ENCODE results near the gene AGMO.

AGMO gene

DNA sequence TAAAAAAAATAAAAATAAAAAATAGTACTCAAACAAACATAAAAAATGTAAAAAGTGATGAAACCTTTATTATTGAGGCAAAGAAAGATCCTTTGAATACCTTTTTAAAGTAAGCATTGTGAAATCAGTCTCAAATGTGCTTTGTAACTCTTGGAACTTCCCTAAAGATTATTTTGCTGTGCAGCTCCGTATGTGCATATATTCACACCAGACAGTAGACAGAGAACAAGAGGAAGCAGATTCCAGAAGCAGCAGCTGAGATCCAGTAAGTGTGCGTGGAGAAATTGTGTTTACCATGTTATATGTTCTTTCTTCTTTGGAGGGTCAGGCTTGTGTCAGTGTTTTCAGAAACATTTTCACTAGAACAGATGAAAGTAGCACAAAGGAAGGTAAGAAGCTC lies 324.9 kb downstream of the AGMO start:
- no peak for FAIRE-seq
- no peak for TF ChIP-seq POLR2A (IDR thresholded peaks at IDR 0.05; ENCODE audit: low read depth, low read length)

DNA sequence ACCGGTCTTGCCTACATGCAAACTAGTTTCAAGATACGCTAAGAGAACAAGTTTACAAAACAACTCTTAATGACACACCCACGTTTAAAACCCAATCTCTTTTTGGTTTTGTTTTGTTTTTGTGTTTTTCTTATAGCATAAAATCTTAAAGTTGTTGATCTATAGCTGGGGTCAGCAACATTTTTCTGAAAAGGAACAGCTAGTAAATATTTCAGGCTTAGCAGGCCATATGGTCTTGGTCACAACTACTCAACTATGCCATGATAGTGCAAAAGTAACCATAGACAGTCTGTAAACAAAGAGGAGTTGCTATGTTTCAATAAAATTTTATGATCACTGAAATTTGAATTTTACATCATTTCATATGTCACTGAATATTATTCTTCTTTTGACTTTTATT lies 327.4 kb downstream of the AGMO start:
- no peak for DNase-seq (ENCODE audit: insufficient read length, low spot score)
- no peak for TF ChIP-seq POLR2A (IDR thresholded peaks at IDR 0.05; ENCODE audit: low read depth, low read length)
- peak; percentile 62 for FAIRE-seq

More for the DNA sequence above, 324.9 kb downstream of the AGMO start:
- DNase-seq (ENCODE audit: insufficient read length, low spot score) = no peak

DNA sequence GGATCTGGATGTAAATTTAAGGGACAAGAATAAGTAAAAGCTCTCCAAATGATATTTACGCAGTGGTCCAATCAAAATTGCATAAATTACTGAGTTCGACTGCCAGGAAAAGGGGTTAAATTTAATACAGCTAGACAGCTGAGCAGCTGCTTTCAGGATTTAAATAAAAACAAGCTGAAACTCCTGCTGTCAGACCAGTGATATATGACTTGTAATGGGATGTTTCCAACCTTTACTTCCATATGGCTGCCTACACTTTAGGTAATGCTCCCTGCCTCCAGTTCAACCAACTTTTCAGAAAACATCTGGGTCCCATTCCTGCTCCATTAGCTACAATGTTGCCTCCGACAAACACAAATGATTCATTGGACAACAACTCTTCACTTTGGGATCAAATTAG lies 333.0 kb downstream of the AGMO start:
- DNase-seq (ENCODE audit: insufficient read length, low spot score) (no peak), FAIRE-seq (no peak)
- TF ChIP-seq POLR2A (IDR thresholded peaks at IDR 0.05; ENCODE audit: low read depth, low read length) = no peak

DNA sequence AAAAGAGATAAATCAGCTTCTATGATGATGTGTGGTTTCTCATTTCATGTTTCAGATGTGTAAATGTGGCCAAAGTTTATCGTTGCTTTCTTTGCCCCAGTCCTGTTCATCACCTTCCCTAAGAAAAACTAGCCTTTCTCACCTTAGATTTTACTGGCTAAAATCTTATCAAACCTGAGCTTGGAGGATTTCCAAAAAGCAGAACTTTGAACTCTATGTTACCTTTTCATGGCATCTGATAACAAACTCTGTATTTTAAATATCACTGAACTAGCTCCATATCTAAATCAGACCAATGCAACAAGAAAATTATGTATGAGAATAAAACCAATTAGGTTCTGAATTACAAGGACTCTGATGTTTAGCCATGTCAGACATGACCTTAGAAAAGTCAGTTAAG lies 335.8 kb downstream of the AGMO start:
- FAIRE-seq (peak; percentile 91), DNase-seq (ENCODE audit: insufficient read length, low spot score) (no peak)
- TF ChIP-seq POLR2A (IDR thresholded peaks at IDR 0.05; ENCODE audit: low read depth, low read length) = no peak

DNA sequence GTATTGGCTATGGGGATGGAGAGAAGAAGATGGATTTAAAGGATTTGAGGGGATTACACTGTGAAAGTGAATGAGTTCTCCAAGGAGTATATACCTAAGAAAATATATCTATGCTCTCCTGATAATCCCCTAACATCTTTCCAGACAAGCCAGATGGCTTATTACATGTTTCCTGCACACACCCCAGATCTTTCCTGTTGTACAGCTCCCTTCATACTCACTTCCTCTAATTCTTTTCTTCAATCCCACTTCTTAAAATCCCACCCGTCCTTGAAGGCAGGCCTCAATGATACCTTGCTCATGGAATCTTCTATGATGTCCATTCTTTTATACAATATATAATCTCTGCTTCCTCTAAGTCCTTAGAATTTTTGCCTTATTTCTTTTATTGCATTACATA lies 342.1 kb downstream of the AGMO start:
- DNase-seq (ENCODE audit: insufficient read length, low spot score) (no peak), FAIRE-seq (peak; percentile 66)
- no peak for TF ChIP-seq POLR2A (IDR thresholded peaks at IDR 0.05; ENCODE audit: low read depth, low read length)

DNA sequence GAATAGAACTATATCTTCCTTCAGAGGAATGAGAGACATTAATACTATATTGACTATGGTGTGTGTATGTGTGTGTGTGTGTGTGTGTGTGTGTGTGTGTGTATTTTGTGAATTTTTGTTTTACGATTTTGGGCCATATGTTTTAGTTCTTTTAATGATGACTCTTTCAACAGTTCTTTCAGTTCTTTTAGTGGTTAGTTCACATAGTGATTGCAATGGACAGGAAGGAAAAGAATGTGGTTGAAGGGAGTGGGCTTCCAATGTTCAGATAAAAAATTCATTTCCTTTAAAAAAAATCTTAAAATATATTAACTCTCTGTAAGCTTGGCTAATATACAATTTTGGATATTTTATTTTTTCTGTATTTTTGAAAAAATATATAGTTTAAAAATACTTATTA lies 343.6 kb downstream of the AGMO start:
- DNase-seq (ENCODE audit: insufficient read length, low spot score) (no peak), FAIRE-seq (no peak)
- no peak for TF ChIP-seq POLR2A (IDR thresholded peaks at IDR 0.05; ENCODE audit: low read depth, low read length)

DNA sequence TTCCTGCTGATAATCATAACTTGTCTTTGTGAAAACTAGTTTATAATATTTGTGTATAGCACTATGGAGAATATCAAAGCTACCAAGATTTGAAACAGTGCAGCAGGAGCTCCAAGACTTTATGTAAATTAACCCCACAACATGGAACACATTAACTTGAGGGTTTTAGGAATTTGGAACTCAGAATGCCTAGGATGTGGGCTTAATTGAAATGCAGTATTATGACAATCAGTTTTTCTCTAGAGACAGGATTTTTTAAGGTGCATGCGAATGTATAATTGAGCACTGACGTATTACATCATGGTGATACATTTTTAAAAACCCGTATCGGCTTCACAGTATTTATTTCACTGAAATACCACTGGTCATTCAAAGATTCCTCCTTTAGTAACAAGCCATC lies 346.2 kb downstream of the AGMO start:
- no peak for DNase-seq (ENCODE audit: insufficient read length, low spot score)
- TF ChIP-seq POLR2A (IDR thresholded peaks at IDR 0.05; ENCODE audit: low read depth, low read length) = no peak
- FAIRE-seq = no peak

DNA sequence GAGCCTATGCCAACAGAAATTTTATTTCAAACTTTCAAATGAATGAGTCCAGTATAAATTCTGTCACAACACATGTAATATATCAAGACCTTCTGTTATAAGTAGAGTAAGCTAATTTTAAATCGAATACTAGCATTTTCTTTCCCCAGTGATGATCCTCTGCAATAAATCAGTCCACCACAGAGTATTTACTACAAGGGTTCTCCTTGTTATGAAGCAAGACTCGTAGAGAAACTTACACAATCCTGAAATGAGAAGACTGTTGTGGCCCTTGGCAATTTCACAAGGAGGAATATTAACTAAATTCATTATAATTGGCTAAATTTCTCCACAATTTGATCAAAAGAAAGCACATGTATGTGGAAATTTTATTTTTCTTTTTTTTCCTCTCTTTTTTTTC lies 346.8 kb downstream of the AGMO start:
- no peak for TF ChIP-seq POLR2A (IDR thresholded peaks at IDR 0.05; ENCODE audit: low read depth, low read length)
- DNase-seq (ENCODE audit: insufficient read length, low spot score) (no peak), FAIRE-seq (no peak)

DNA sequence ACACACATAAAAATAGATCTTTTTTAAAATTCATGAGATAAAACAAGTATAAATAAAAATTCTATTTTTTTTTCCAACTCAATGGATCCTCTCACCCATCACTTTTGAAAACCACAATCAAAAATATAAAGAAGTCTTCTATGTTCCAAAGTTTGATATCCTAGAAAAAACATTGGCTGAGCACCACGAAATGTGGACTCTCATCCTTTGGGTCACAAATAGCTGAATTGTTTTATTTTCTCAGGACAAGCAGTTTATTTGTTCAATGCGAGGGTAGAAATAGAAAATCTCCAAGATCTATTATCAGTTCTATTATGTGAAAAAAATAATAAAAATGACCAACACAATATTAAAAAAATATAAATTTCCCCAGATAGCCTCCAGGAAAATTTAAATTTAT lies 348.7 kb downstream of the AGMO start:
- no peak for TF ChIP-seq POLR2A (IDR thresholded peaks at IDR 0.05; ENCODE audit: low read depth, low read length)
- FAIRE-seq (no peak), DNase-seq (ENCODE audit: insufficient read length, low spot score) (no peak)

DNA sequence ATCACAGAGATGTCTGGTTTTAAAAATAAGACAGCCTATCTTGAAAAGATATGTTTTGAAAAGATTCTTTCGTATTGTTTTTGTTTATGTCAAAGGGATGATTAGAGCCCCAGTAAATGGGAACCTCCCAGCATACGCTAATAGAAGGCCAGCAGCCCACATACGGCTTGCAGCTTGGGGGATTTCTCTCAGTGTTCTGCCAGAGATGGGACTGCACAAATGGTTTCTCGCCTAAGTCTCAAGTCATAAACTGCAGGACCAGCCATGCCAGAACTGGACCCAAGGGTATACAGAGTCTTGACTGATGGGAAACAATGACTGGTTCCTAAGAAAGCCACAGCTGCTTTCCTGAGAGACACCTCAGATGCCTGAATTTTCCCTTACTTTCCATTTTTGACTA lies 352.4 kb downstream of the AGMO start:
- no peak for FAIRE-seq
- no peak for TF ChIP-seq POLR2A (IDR thresholded peaks at IDR 0.05; ENCODE audit: low read depth, low read length)
- DNase-seq (ENCODE audit: insufficient read length, low spot score) = no peak

DNA sequence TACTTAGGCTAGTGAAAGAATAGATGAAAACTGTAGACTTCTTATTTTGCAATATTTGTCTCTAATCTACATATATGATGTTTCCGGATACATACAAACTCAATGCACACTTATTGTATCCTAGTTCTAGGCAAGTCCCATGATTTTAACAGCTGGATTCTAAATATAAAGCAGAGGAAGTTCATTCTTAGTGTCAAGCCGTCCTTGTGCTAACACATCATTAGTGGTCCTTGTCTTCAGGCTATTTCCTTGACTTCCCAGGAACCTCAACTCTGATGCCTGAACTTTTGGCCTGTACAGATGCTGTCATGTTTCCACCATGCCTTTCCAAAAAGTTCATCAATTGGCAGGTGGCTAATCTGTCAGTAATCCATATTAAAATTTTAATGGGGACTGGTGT lies 357.4 kb downstream of the AGMO start:
- TF ChIP-seq POLR2A (IDR thresholded peaks at IDR 0.05; ENCODE audit: low read depth, low read length) = no peak
- FAIRE-seq = peak; percentile 75
- no peak for DNase-seq (ENCODE audit: insufficient read length, low spot score)

DNA sequence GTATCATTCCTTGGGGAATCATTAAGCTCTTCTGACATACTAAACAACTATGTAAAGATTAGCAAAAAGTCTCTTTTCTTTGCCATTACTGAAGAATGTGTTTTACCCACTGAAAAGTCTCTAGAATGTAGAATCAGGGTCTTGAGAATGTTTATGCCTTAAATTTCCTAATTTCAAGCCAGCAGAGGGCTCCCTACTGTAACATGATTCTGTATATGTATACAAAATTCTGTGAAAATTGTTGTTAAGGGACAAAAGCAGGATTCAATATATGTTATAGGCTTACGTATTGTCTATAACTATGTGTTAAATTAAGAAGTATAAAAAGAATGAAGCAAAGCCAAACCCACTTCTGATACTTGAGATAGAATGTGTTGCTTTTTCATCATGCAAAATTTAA lies 362.3 kb downstream of the AGMO start:
- TF ChIP-seq POLR2A (IDR thresholded peaks at IDR 0.05; ENCODE audit: low read depth, low read length) = no peak
- DNase-seq (ENCODE audit: insufficient read length, low spot score) = no peak
- FAIRE-seq = peak; percentile 36

DNA sequence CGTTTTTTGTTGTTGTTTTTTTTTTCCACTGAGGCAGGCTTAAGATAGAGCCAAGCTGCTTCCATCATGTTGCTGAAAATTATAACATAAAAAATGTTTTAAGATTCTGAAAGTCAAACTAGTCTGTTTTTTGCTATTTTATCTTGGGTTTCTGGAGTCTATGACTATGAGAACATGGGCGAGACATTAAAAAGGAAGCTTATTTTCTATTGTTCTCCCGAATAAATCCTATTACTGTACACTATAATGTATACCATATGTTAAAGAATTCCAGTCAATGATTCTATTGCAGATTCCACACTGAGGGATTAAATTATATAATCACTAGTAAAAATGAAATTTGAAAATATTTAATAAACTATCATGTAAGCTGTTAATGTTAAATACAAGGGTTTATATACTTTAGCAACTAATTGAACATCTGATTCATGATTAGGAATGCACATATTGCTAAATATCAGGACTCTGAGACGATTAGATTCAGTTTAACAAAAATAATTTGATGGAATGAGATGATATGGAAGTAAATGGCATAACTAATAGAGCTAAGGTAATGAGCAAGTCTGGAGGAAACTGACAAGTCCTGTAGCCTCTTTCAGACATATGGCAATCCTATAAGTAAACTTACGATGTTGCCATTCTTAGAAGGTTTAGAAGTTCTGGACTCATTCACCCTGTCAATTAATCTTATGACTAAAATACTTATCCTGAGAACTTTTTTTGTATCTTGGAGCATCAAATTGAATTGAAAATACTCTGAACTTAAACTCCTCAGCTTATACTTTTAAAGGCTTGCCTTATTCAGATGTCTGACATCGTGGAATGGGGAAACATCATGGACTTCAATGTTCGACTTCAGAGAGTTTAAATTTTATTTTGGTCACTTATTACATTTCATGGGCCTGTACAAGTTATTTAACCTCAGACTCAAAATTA lies 364.5 kb downstream of the AGMO start:
- FAIRE-seq (peak; percentile 33), DNase-seq (ENCODE audit: insufficient read length, low spot score) (no peak)

DNA sequence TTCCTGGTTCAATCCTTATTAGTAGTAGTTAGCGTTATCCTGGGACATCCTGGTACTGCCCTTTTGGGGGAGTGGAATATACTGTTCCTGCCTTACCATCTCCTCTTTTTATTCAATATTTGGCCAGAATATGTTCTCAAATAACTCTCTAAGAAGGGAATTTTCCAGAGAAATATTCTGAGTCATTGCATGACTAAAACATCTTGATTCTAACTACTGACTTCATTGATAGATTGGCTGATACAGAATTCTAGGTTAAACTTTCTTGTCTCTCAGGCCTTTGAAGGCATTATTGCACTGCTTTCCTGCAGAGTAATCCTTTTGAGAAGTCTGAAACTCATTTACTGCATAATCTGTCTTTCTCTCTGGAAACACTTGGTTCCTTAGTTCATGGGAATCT lies 383.8 kb downstream of the AGMO start:
- no peak for TF ChIP-seq POLR2A (IDR thresholded peaks at IDR 0.05; ENCODE audit: low read depth, low read length)
- no peak for FAIRE-seq
- no peak for DNase-seq (ENCODE audit: insufficient read length, low spot score)

More for the DNA sequence above, 364.5 kb downstream of the AGMO start:
- TF ChIP-seq POLR2A (IDR thresholded peaks at IDR 0.05; ENCODE audit: low read depth, low read length) = no peak

DNA sequence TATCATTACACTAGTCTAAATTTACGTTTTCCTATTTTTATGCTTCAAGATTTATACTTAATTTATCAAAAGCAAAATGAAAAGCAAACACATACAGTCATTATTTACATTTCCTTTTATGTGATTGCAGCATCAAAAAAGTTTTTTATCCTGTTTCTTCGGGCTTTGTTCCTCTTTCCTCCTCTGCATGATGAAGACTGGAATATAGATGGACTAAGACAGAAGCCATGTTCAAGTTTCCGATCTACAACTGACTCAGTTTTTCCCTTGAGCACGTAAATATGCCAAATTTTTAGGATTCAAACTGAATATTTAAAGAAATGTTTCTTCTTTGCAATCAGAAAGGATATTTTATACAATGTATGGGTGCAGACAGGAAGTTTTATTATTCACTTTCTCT lies 385.7 kb downstream of the AGMO start:
- FAIRE-seq = peak; percentile 84
- no peak for TF ChIP-seq POLR2A (IDR thresholded peaks at IDR 0.05; ENCODE audit: low read depth, low read length)
- no peak for DNase-seq (ENCODE audit: insufficient read length, low spot score)
